Activated CD4-positive, alpha-beta T cell treated with anti-CD3 and anti-CD28 coated beads, Interleukin-2, amount 50 U/mL, for 16 hours (primary cell): ENCODE data around the gene IER2.
A peak's percentile ranks its signal among the peaks of the same experiment; 100 is the strongest.
"Not testable (repeated sequence)": the region's sequence is repeated elsewhere in the genome, so short reads cannot be mapped to it uniquely, and the experiment has no call there.

Experiments
- DNase-seq: peaks from one replicate; pipeline ENCODE4 v3.0.0-alpha.2; 2020

The IER2 gene

GRCh38 chr19:13165162-13165997, 15.2 kb downstream of the IER2 start:
- no peak for DNase-seq

- not testable (repeated sequence) for DNase-seq
These were observed 15.9 kb downstream of the IER2 start for GRCh38 chr19:13166151-13166550.

GRCh38 chr19:13169769-13170168, 19.6 kb downstream of the IER2 start:
- DNase-seq = no peak

- DNase-seq = no peak
These were observed 20.9 kb downstream of the IER2 start for GRCh38 chr19:13171146-13171545.

- DNase-seq = peak; percentile 34
These were observed 22.3 kb downstream of the IER2 start for GRCh38 chr19:13172346-13173138.

- DNase-seq = no peak
These were observed 23.0 kb downstream of the IER2 start for GRCh38 chr19:13173139-13173737.

GRCh38 chr19:13176345-13176744, 26.1 kb downstream of the IER2 start:
- DNase-seq = no peak

GRCh38 chr19:13177584-13177983, 27.4 kb downstream of the IER2 start:
- DNase-seq = not testable (repeated sequence)

GRCh38 chr19:13178291-13178690, 28.1 kb downstream of the IER2 start:
- DNase-seq = not testable (repeated sequence)

- DNase-seq = peak; percentile 15
These were observed 31.7 kb downstream of the IER2 start for GRCh38 chr19:13181747-13182388.

- not testable (repeated sequence) for DNase-seq
These were observed 34.7 kb downstream of the IER2 start for GRCh38 chr19:13184926-13185325.

- not testable (repeated sequence) for DNase-seq
These were observed 35.8 kb downstream of the IER2 start for GRCh38 chr19:13185763-13186657.

- not testable (repeated sequence) for DNase-seq
These were observed 36.5 kb downstream of the IER2 start for GRCh38 chr19:13186688-13187087.

GRCh38 chr19:13187419-13187818, 37.2 kb downstream of the IER2 start:
- no peak for DNase-seq

- DNase-seq = no peak
These were observed 39.4 kb downstream of the IER2 start for GRCh38 chr19:13189600-13189999.

GRCh38 chr19:13190781-13191540, 40.8 kb downstream of the IER2 start:
- DNase-seq = no peak

- peak; percentile 44 for DNase-seq
These were observed 45.5 kb downstream of the IER2 start for GRCh38 chr19:13195678-13196077.

- no peak for DNase-seq
These were observed 48.4 kb downstream of the IER2 start for GRCh38 chr19:13198634-13199033.

- not testable (repeated sequence) for DNase-seq
These were observed 51.9 kb downstream of the IER2 start for GRCh38 chr19:13202112-13202511.
